OCI-LY3 (cell line): ENCODE measurements around the gene INSC.

ENCODE experiments used
- EZH2phosphoT487 ChIP-seq: fragments of 200-600 bp; shearing (Covaris generic); IDR thresholded peaks from 2 replicates; pipeline ENCODE4 v1.6.1; 2018; ENCODE audit warnings: antibody characterized with exemption, mixed run types, low read depth
- TF ChIP-seq, protein P1 (sequence below): fragments of 200-600, 300-600 bp; sonication (generic); IDR thresholded peaks from 2 replicates; pipeline ENCODE4 v1.5.1; 2014; ENCODE audit warnings: antibody characterized with exemption, low read length, low read depth

DNA sequence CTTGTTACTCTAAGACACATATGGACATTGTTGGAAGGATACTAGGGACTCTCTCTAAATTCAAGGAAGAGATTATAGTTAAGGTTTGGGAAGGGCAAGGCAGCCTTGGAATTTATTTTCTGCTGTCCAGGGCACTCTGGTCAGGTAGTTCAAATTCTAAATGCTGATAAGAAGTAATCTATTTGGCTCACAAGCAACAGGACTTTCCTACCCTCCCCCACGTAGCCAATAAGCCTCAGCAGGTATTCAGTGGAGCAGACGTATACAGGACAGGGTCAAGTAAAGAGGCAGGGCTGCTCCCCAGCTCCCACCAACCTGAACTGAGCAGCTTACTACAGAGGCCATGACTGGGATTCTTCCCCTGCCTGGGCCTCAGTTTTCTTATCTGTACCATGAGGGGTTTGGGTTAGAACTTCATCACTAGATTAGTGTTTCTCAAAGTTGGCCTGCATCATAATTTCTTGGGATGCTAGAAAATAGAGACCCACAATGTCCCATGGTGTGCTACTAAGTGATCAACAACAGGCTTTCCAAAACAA lies 6.1 kb upstream of the INSC start:
- TF ChIP-seq, protein P1, sequence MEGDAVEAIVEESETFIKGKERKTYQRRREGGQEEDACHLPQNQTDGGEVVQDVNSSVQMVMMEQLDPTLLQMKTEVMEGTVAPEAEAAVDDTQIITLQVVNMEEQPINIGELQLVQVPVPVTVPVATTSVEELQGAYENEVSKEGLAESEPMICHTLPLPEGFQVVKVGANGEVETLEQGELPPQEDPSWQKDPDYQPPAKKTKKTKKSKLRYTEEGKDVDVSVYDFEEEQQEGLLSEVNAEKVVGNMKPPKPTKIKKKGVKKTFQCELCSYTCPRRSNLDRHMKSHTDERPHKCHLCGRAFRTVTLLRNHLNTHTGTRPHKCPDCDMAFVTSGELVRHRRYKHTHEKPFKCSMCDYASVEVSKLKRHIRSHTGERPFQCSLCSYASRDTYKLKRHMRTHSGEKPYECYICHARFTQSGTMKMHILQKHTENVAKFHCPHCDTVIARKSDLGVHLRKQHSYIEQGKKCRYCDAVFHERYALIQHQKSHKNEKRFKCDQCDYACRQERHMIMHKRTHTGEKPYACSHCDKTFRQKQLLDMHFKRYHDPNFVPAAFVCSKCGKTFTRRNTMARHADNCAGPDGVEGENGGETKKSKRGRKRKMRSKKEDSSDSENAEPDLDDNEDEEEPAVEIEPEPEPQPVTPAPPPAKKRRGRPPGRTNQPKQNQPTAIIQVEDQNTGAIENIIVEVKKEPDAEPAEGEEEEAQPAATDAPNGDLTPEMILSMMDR, result no peak
- no peak for TF ChIP-seq EZH2phosphoT487
